GM12875 (cell line): ENCODE results near the gene SPSB2.
"Not testable (repeated sequence)": the region's sequence is repeated elsewhere in the genome, so short reads cannot be mapped to it uniquely, and the experiment has no call there.

Experiments used
- H3K4me3 ChIP-seq: one replicate; pipeline ENCODE4 v1.5.1; 2011; ENCODE audit warnings: low read depth, low read length, control low read depth
- CTCF ChIP-seq: IDR thresholded peaks from 2 replicates; pipeline ENCODE4 v1.5.1; 2011; ENCODE audit warnings: low read depth, mild to moderate bottlenecking, control low read depth, inconsistent platforms, low read length, moderate library complexity, borderline replicate concordance; ENCODE audit not compliant: insufficient read depth

SPSB2 gene

GRCh38 chr12:6871052-6871957 is 1.8 kb downstream of the SPSB2 start:
- H3K4me3 ChIP-seq, result no peak overlapping the region
- TF ChIP-seq CTCF, result no peak

GRCh38 chr12:6870304-6870703 is 2.8 kb downstream of the SPSB2 start:
- not testable (repeated sequence) for H3K4me3 ChIP-seq

GRCh38 chr12:6869049-6870021 is 3.8 kb downstream of the SPSB2 start:
- TF ChIP-seq CTCF, result peak; percentile 88
- H3K4me3 ChIP-seq, result peak overlapping the region; percentile 99

- peak overlapping the region; percentile 99 for H3K4me3 ChIP-seq
- TF ChIP-seq CTCF, result peak; percentile 18; the same call in 1 of the 2 replicates
These were observed 4.7 kb downstream of the SPSB2 start for GRCh38 chr12:6868211-6869048.

- peak within 1 kb of the TSS; percentile 99 for H3K4me3 ChIP-seq
- no peak for TF ChIP-seq CTCF
These were observed 5.5 kb downstream of the SPSB2 start, which contains the start of gene TPI1 for GRCh38 chr12:6867413-6868210. TPI1 (plus strand) TSS chr12:6867531; CDS start chr12:6867567, 36 bp downstream.

- TF ChIP-seq CTCF, result no peak
- H3K4me3 ChIP-seq, result peak overlapping the region; percentile 99
These were observed 6.1 kb downstream of the SPSB2 start for GRCh38 chr12:6866920-6867412.
